Lower lobe of right lung (tissue), 2 donors: ENCODE results near the gene PID1. TPM values are rescaled to one million over a fixed set of nuclear protein-coding genes. Genes with fewer than 3 reads are reported as not detected.

Experiments used
- ATAC-seq, 2 donors: fragments of 200-7000 bp; cut with Tn5 transposase; one replicate each; pipeline ENCODE4 v1.9.1; 2020 to 2022; ENCODE audit warnings: mild to moderate bottlenecking in 2 of 2, moderate library complexity in 2 of 2
- DNase-seq: peaks from one replicate; pipeline ENCODE4 v3.0.0-alpha.2; 2020
- H3K27ac ChIP-seq: fragments of 200-600 bp; one replicate; pipeline ENCODE4 v1.8.0; 2022
- H3K27me3 ChIP-seq: fragments of 200-600 bp; one replicate; pipeline ENCODE4 v1.8.0; 2022; ENCODE audit warnings: low read depth
- H3K36me3 ChIP-seq: fragments of 200-600 bp; one replicate; pipeline ENCODE4 v1.8.0; 2022; ENCODE audit warnings: mild to moderate bottlenecking
- H3K4me1 ChIP-seq: fragments of 200-600 bp; one replicate; pipeline ENCODE4 v1.8.0; 2022
- H3K4me3 ChIP-seq: fragments of 200-600 bp; one replicate; pipeline ENCODE4 v1.8.0; 2022; ENCODE audit warnings: mild to moderate bottlenecking
- H3K9me3 ChIP-seq: fragments of 200-600 bp; one replicate; pipeline ENCODE4 v1.8.0; 2022
- CTCF ChIP-seq: fragments of 200-600 bp; IDR thresholded peaks from one replicate; pipeline ENCODE4 v1.8.0; 2022; ENCODE audit warnings: antibody characterized with exemption, mild to moderate bottlenecking
- intact Hi-C: fragments of 100-400 bp; cut with DNase I; formaldehyde crosslinking; loops from one replicate; pipeline ENCODE4 v1.11.0; 2022
- total RNA-seq: library from RNA; stranded (reverse); fragmentation: NEBNext Ultra II Directional; extraction: Animal tissue kit (Norgen Biotek cat#: 25700); gene quantifications from one replicate; pipeline ENCODE4 v1.2.1, GENCODE V29; 2021
- donor health status: DM: no; HTN: yes; CAD: no; lungs with severe emphysema.

Gene PID1
- total RNA-seq, 1 donor from 2014 or later: 48.0 TPM

GRCh38 chr2:229218329-229218921, 52.7 kb downstream of the PID1 start:
- Histone ChIP-seq H3K4me3 (no peak overlapping the region), H3K9me3 (no peaks in the 10 kb centered on the region), H3K27ac (no peak overlapping the region), H3K4me1 (no peaks in the 10 kb centered on the region), H3K36me3 (peaks cover 3% of the 10 kb centered on the region), H3K27me3 (no peaks in the 10 kb centered on the region)
- no peak for TF ChIP-seq CTCF
- DNase-seq (no peak), ATAC-seq (no peak)
- intact Hi-C loops: no loop called here

- Histone ChIP-seq H3K4me1 (no peaks in the 10 kb centered on the region), H3K4me3 (no peak overlapping the region), H3K36me3 (peaks cover 3% of the 10 kb centered on the region), H3K27me3 (no peaks in the 10 kb centered on the region), H3K27ac (no peak overlapping the region), H3K9me3 (no peaks in the 10 kb centered on the region)
- intact Hi-C loops: no loop called here
- TF ChIP-seq CTCF: no peak
- DNase-seq (no peak), ATAC-seq (no peak)
Measured at GRCh38 chr2:229212241-229212640, 58.8 kb downstream of the PID1 start.

GRCh38 chr2:229210641-229211040, 60.4 kb downstream of the PID1 start:
- no peak for ATAC-seq

GRCh38 chr2:229206548-229206947, 64.5 kb downstream of the PID1 start:
- Histone ChIP-seq H3K27ac (no peak overlapping the region), H3K4me1 (peaks cover 5% of the 10 kb centered on the region), H3K27me3 (no peaks in the 10 kb centered on the region), H3K4me3 (no peak overlapping the region), H3K9me3 (no peaks in the 10 kb centered on the region), H3K36me3 (no peaks in the 10 kb centered on the region)
- no peak for ATAC-seq
- DNase-seq: no peak
- TF ChIP-seq CTCF: no peak
- intact Hi-C loops: no loop called here

More at GRCh38 chr2:229210641-229211040, 60.4 kb downstream of the PID1 start:
- H3K36me3 ChIP-seq: no peaks in the 10 kb centered on the region
- no peaks in the 10 kb centered on the region for H3K9me3 ChIP-seq
- H3K4me1 ChIP-seq: peaks cover 5% of the 10 kb centered on the region
- H3K27me3 ChIP-seq: no peaks in the 10 kb centered on the region
- H3K27ac ChIP-seq: no peak overlapping the region
- intact Hi-C loops: no loop called here
- no peak for DNase-seq
- H3K4me3 ChIP-seq: no peak overlapping the region
- no peak for TF ChIP-seq CTCF

GRCh38 chr2:229205704-229206103, 65.4 kb downstream of the PID1 start:
- no peaks in the 10 kb centered on the region for H3K27me3 ChIP-seq
- TF ChIP-seq CTCF: no peak
- H3K27ac ChIP-seq: no peak overlapping the region
- H3K4me3 ChIP-seq: no peak overlapping the region
- H3K4me1 ChIP-seq: peaks cover 5% of the 10 kb centered on the region
- no peaks in the 10 kb centered on the region for H3K9me3 ChIP-seq
- DNase-seq (no peak), ATAC-seq (no peak)
- intact Hi-C loops: no loop called here
- H3K36me3 ChIP-seq: no peaks in the 10 kb centered on the region
